K562 (cell line): ENCODE data around the gene LOXL3. TPM values are rescaled to one million over a fixed set of nuclear protein-coding genes. Genes with fewer than 3 reads are reported as not detected.

Experiments used
- ATAC-seq: fragments of 200-7000 bp; cut with Tn5 transposase; 3 replicates; pipeline ENCODE4 v1.9.1; 2020; ENCODE audit warnings: moderate library complexity
- BruUV-seq: library from RNA; stranded (reverse); fragments of 400-500 nt; replicated peaks from 2 replicates; lab custom pipeline; 2021; lab: Mats Ljungman, UMichigan
- CTCF ChIA-PET: fragments of 300-600 bp; formaldehyde crosslinking; extraction: SDS; loops from one replicate; lab custom pipeline; 2021; ENCODE audit warnings: low intra/inter-chr PET ratio; lab: Yijun Ruan, JAX
- POLR2A ChIA-PET: fragments of 300-600, 350-650 bp; sonication (Branson Sonifier 250); formaldehyde crosslinking; extraction: SDS; loops from one replicate; lab custom pipeline; 2021; ENCODE audit warnings: antibody characterized with exemption, inconsistent platforms; lab: Yijun Ruan, JAX
- DNase-seq, 4 experiments: peaks; one replicate each; pipeline versions ENCODE4 v3.0.0 to v3.0.0-alpha.2; 2011 to 2018; ENCODE audit warnings: low spot score in 3 of 4, mixed read lengths in 3 of 4; ENCODE audit errors: extremely low read depth in 1 of 4
- FAIRE-seq: peaks from 2 replicates; lab custom pipeline; 2011; peaks lifted over from hg19 to GRCh38; lab: Jason Lieb, UNC
- H2AFZ ChIP-seq: 2 replicates; pipeline ENCODE4 v1.6.0; 2011; ENCODE audit warnings: low read depth, low read length, control low read depth, inconsistent platforms
- H3K27ac ChIP-seq: fragments of 200-600 bp; 3 replicates; pipeline ENCODE4 v1.8.0; 2011; ENCODE audit warnings: low read depth, mild to moderate bottlenecking, control low read depth, inconsistent platforms, low read length, moderate library complexity, mixed read lengths; ENCODE audit errors: extremely low read depth
- H3K27me3 ChIP-seq, 2 experiments: fragments of 300-600 bp in 1 of 2; 2 replicates in 1 of 2; 3 replicates in 1 of 2; pipeline versions ENCODE4 v1.6.0 to v1.8.0; 2011; ENCODE audit warnings: inconsistent platforms in 2 of 2, low read length in 2 of 2, mild to moderate bottlenecking in 1 of 2, mixed read lengths in 1 of 2, moderate library complexity in 1 of 2; ENCODE audit not compliant: control insufficient read depth in 2 of 2, insufficient read depth in 2 of 2
- H3K36me3 ChIP-seq: fragments of 300-600 bp; 3 replicates; pipeline ENCODE4 v1.8.0; 2011; ENCODE audit warnings: mild to moderate bottlenecking, low read length, inconsistent platforms; ENCODE audit not compliant: control insufficient read depth, insufficient read depth
- H3K4me1 ChIP-seq, 2 experiments: fragments of 200-600 bp in 1 of 2; replicated peaks in 1 of 2; 2 replicates in 1 of 2; 3 replicates in 1 of 2; pipeline versions ENCODE4 v1.5.1 to v1.8.0; 2011; ENCODE audit warnings: inconsistent platforms in 2 of 2, low read length in 2 of 2, mild to moderate bottlenecking in 1 of 2, mixed read lengths in 1 of 2, moderate library complexity in 1 of 2; ENCODE audit not compliant: control insufficient read depth in 2 of 2, insufficient read depth in 2 of 2
- H3K4me2 ChIP-seq: 2 replicates; pipeline ENCODE4 v1.6.1; 2011; ENCODE audit warnings: low read length, control low read depth, inconsistent platforms, mixed read lengths; ENCODE audit not compliant: insufficient read depth
- H3K4me3 ChIP-seq: fragments of 200-600 bp; sonication (generic), shearing (Covaris generic); 2 replicates; pipeline ENCODE4 v1.5.1; 2016; ENCODE audit warnings: control low read depth, inconsistent platforms
- H3K79me2 ChIP-seq: fragments of 200-600 bp; 3 replicates; pipeline ENCODE4 v1.8.0; 2011; ENCODE audit warnings: low read length, inconsistent platforms; ENCODE audit not compliant: control insufficient read depth, insufficient read depth
- H3K9ac ChIP-seq, 2 experiments: 2 replicates each; pipeline versions ENCODE4 v1.6.0 to v1.6.1; 2011; ENCODE audit warnings: low read depth in 2 of 2, low read length in 2 of 2, control low read depth in 1 of 2, inconsistent platforms in 1 of 2, mild to moderate bottlenecking in 1 of 2, mixed read lengths in 1 of 2; ENCODE audit not compliant: insufficient read depth in 1 of 2
- H3K9me1 ChIP-seq: one replicate; pipeline ENCODE4 v1.6.0; 2011; ENCODE audit warnings: inconsistent platforms, mild to moderate bottlenecking, low read length, moderate library complexity; ENCODE audit not compliant: control insufficient read depth, insufficient read depth
- H3K9me3 ChIP-seq: replicated peaks from 2 replicates; pipeline ENCODE4 v1.5.1; 2011; ENCODE audit warnings: low read depth, low read length, inconsistent platforms; ENCODE audit not compliant: control insufficient read depth, insufficient read depth
- H4K20me1 ChIP-seq: replicated peaks from 2 replicates; pipeline ENCODE4 v1.6.1; 2011; ENCODE audit warnings: low read length, inconsistent platforms, mixed read lengths; ENCODE audit not compliant: control insufficient read depth, insufficient read depth
- BRD4 ChIP-seq: fragments of 200-600 bp; sonication (generic); IDR thresholded peaks from 2 replicates; pipeline ENCODE4 v1.6.1; 2017; ENCODE audit warnings: inconsistent platforms
- CBX2 ChIP-seq: fragments of 200-600 bp; sonication (generic); IDR thresholded peaks from one replicate; pipeline ENCODE4 v1.6.1; 2012; ENCODE audit warnings: mild to moderate bottlenecking, low read length, inconsistent platforms; ENCODE audit not compliant: insufficient read depth, poor library complexity, severe bottlenecking
- CCNT2 ChIP-seq: IDR thresholded peaks from 2 replicates; pipeline ENCODE4 v1.6.1; 2011; ENCODE audit warnings: borderline replicate concordance, low read depth, mild to moderate bottlenecking, moderate library complexity, mixed read lengths, low read length; ENCODE audit not compliant: insufficient read length; ENCODE audit errors: extremely low read depth
- CSDE1 ChIP-seq, 2 experiments: fragments of 450-650 bp; IDR thresholded peaks; 2 replicates each; pipeline ENCODE4 v1.6.1; 2016; ENCODE audit warnings: mild to moderate bottlenecking in 1 of 2
- DACH1 ChIP-seq: fragments of 450-650 bp; IDR thresholded peaks from 2 replicates; pipeline ENCODE4 v1.6.1; 2018; ENCODE audit not compliant: partially characterized antibody
- EP300 ChIP-seq: IDR thresholded peaks from 2 replicates; pipeline ENCODE4 v1.6.1; 2012; ENCODE audit warnings: low read length, improper control_type of control experiment
- HNRNPH1 ChIP-seq: fragments of 200-400 bp; formaldehyde crosslinking; optimal IDR thresholded peaks from 2 replicates; pipeline ENCODE3; 2017; ENCODE audit warnings: low read depth, mild to moderate bottlenecking, low read length, moderate library complexity
- KDM4B ChIP-seq, 2 experiments: fragments of 450-650 bp in 1 of 2; sonication (generic) in 1 of 2; IDR thresholded peaks; 2 replicates each; pipeline ENCODE4 v1.6.1; 2016 to 2017; ENCODE audit warnings: borderline replicate concordance in 2 of 2, antibody characterized with exemption in 1 of 2, low read depth in 1 of 2, mild to moderate bottlenecking in 1 of 2
- KDM5B ChIP-seq: fragments of 200-600 bp; sonication (generic); IDR thresholded peaks from 2 replicates; pipeline ENCODE4 v1.6.1; 2012; ENCODE audit warnings: low read depth, mild to moderate bottlenecking, moderate library complexity, low read length, control low read depth, inconsistent platforms; ENCODE audit not compliant: insufficient replicate concordance
- LEF1 ChIP-seq: fragments of 450-650 bp; IDR thresholded peaks from 2 replicates; pipeline ENCODE4 v1.6.1; 2016; ENCODE audit warnings: mild to moderate bottlenecking
- NR4A1 ChIP-seq, 2 experiments: fragments of 250-450 bp in 1 of 2; fragments of 450-650 bp in 1 of 2; sonication (Bioruptor Pico) in 1 of 2; IDR thresholded peaks; 2 replicates each; pipeline versions ENCODE4 v1.4.0 to v1.6.1; 2016 to 2020; ENCODE audit warnings: mild to moderate bottlenecking in 2 of 2, missing compliant biosample characterization in 1 of 2, missing genetic modification characterization in 1 of 2, moderate library complexity in 1 of 2
- PHF8 ChIP-seq: fragments of 200-600 bp; sonication (generic); IDR thresholded peaks from 2 replicates; pipeline ENCODE4 v1.6.1; 2012; ENCODE audit warnings: mixed run types, mild to moderate bottlenecking, inconsistent platforms, low read length, moderate library complexity, borderline replicate concordance
- SUPT5H ChIP-seq: fragments of 450-650 bp; IDR thresholded peaks from 2 replicates; pipeline ENCODE4 v1.6.1; 2016
- TCF15 ChIP-seq: fragments of 250-450 bp; sonication (Bioruptor Pico); IDR thresholded peaks from 2 replicates; pipeline ENCODE4 v1.8.0; 2022; ENCODE audit warnings: moderate library complexity, mild to moderate bottlenecking, inconsistent platforms
- TCF7L2 ChIP-seq: fragments of 150-350 bp; IDR thresholded peaks from 2 replicates; pipeline ENCODE4 v1.6.1; 2016; ENCODE audit warnings: low read depth, mild to moderate bottlenecking, low read length, moderate library complexity
- THRAP3 ChIP-seq: fragments of 450-650 bp; IDR thresholded peaks from 2 replicates; pipeline ENCODE4 v1.6.1; 2016; ENCODE audit warnings: mild to moderate bottlenecking, inconsistent platforms, borderline replicate concordance
- ZNF239 ChIP-seq: fragments of 250-450 bp; sonication (Bioruptor Pico); IDR thresholded peaks from 2 replicates; pipeline ENCODE4 v1.4.0; 2020; ENCODE audit warnings: mild to moderate bottlenecking
- WGBS: fragments of 100-300 bp; shearing (Covaris generic); methylation state at CpG from one replicate; pipeline ENCODE4 v1.1.6; 2016; ENCODE audit warnings: low coverage, mixed read lengths; ENCODE audit not compliant: insufficient coverage; ENCODE audit errors: missing lambda C conversion rate; 5-methylcytosine and 5-hydroxymethylcytosine counted together
- in situ Hi-C: fragments of 300-500 bp; cut with MboI; formaldehyde crosslinking; loops from 4 replicates; pipeline ENCODE4 v1.15.0; 2018; ENCODE audit warnings: inconsistent platforms, mixed read lengths
- intact Hi-C: fragments of 100-400 bp; cut with micrococcal nuclease; formaldehyde crosslinking; loops from 2 replicates; pipeline ENCODE4 v1.14.2; 2022
- polyA plus RNA-seq, 8 experiments: library from polyadenylated mRNA; depleted of rRNA in 4 of 8; stranded (reverse) in 5 of 8; unstranded in 3 of 8; fragments of >200 nt; fragmentation: Nextera tagmentation in 2 of 8; fragmentation: Illumina TruSeq in 1 of 8; extraction: Ambion mirVana in 2 of 8; extraction: Trizol in 1 of 8; gene quantifications; 2 replicates each; pipeline versions ENCODE4 v1.2.1 to v1.2.3, GENCODE V29; 2011 to 2014; ENCODE audit warnings: inconsistent platforms in 1 of 8, missing spikeins in 1 of 8
- total RNA-seq, 7 experiments: library from RNA; depleted of rRNA in 6 of 7; stranded (reverse); fragments of >200 nt in 6 of 7; fragmentation: Illumina TruSeq in 2 of 7; extraction: Trizol in 2 of 7; gene quantifications; 2 replicates each; pipeline versions ENCODE4 v1.2.1 to v1.2.3, GENCODE V29; 2011 to 2021; ENCODE audit warnings: low replicate concordance in 1 of 7
- TF ChIP-seq, protein P1 (sequence below): sonication (generic); formaldehyde crosslinking; IDR thresholded peaks from 2 replicates; pipeline ENCODE4 v1.8.0; 2022; ENCODE audit warnings: missing genetic modification reagents, mild to moderate bottlenecking, moderate library complexity, borderline replicate concordance

The LOXL3 gene
- total and polyA plus RNA-seq, 9 of the 15 experiments (the other 6 are each of a cell fraction or from before 2014, with no cell fraction given), result 0.22 to 0.99 (median 0.31) TPM

DNA sequence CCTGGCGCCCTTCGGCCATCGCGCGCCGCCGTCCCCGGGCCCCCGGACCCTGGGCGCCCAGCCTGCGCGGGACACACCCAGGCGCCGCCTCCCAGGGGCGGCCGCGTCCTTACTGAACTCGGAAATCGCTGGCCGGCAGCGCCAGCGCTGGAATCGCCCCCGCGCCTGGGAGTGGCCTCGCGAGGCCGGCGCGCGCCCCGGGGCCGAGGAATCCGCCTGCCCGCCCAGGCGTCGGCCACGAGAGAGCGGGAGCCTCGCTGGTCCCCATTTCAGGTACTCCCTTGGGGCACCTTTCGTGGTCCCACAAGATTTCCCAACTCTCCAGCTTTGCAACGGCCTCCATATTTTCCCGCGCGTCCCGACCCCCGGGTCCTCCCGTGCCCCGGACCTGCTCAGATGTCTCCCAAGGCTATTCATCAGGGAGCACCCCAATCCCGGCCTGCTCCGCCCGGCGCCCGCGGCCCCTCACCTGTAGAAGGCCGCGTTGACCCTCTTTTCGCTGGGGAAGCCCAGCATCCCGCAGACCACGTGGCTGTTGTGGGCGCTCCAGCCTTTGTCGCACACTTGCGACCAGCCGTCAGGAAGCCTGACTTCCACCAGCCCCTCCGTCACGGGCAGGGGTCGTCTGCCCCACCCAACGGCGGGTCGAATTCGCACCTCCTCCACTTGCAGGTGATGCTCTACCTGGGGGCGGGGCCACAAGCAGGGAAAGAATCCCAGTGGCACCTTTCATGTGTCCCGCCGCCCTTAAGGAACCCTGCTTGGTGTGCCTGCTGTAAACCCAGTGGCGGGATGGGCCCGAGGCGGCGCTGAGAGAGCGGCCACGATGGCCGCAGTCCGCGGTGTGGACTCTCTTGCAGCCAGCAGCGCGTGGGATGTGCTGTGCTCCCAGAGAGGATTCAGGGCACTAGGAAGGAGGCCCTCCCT lies 4.6 kb downstream of the LOXL3 start (continued):
- TF ChIP-seq HNRNPH1 (no peak), ZNF239 (CRISPR knock-in tag) (no peak), DACH1 (no peak), CCNT2 (peak; percentile 90), TCF7L2 (no peak), CSDE1 (IDR thresholded peaks at IDR 0.05) (no peak), NR4A1 (CRISPR knock-in tag; IDR thresholded peaks at IDR 0.05) (no peak), NR4A1 (tag; IDR thresholded peaks at IDR 0.05) (0 out of 2 replicates have a peak, but pooled peaks have one; percentile 32)

- CTCF ChIA-PET, result no interaction called here
- no peak for FAIRE-seq
- 17% methylated on average over 26 of the region's 26 CpGs for WGBS
- H3K4me1 ChIP-seq, result peaks cover 22 to 40% of the 10 kb centered on the region in 2 experiments
- no peaks in the 10 kb centered on the region for H3K36me3 ChIP-seq
- no peaks in the 10 kb centered on the region for H3K9me1 ChIP-seq
- no peaks in the 10 kb centered on the region for H3K9me3 ChIP-seq
- in situ Hi-C loops (no loop called here), intact Hi-C loops (no loop called here)
- no peaks in the 10 kb centered on the region for H4K20me1 ChIP-seq
- peak overlapping the region; percentile 81 for H2AFZ ChIP-seq
- H3K9ac ChIP-seq, result peak overlapping the region; percentile 65 to 93
- DNase-seq, result peak in 2 of 4 experiments; percentile 32 to 38
- peak; percentile 26; the same call in 2 of the 3 replicates for ATAC-seq
- peak overlapping the region; percentile 63; the same call in 2 of the 3 replicates for H3K27ac ChIP-seq
- BruUV-seq, result no TSS peak
- H3K79me2 ChIP-seq, result peaks cover 1% of the 10 kb centered on the region; the same call in 1 of the 3 replicates
- peak overlapping the region; percentile 77 for H3K4me2 ChIP-seq
- peak overlapping the region; percentile 46 for H3K4me3 ChIP-seq
- POLR2A ChIA-PET, result interaction anchor here (0.7 to 0.8 kb wide), 2 partner anchors 12 to 41 kb away, joined by 3 read pairs; partner anchors contain the start of gene PCGF1
- H3K27me3 ChIP-seq, result no peaks in the 10 kb centered on the region
- TF ChIP-seq TCF15 (CRISPR knock-in tag), result no peak
- TF ChIP-seq LEF1, result peak; percentile 53; the same call in 1 of the 2 replicates
- TF ChIP-seq, protein P1, sequence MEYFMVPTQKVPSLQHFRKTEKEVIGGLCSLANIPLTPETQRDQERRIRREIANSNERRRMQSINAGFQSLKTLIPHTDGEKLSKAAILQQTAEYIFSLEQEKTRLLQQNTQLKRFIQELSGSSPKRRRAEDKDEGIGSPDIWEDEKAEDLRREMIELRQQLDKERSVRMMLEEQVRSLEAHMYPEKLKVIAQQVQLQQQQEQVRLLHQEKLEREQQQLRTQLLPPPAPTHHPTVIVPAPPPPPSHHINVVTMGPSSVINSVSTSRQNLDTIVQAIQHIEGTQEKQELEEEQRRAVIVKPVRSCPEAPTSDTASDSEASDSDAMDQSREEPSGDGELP (CRISPR knock-in tag), result peak; percentile 7; the same call in 1 of the 2 replicates
- 0 out of 2 replicates have a peak, but pooled peaks have one; percentile 53 for TF ChIP-seq BRD4
- TF ChIP-seq CBX2, result no peak
- no peak for TF ChIP-seq KDM5B
- no peak for TF ChIP-seq SUPT5H
- TF ChIP-seq EP300, result no peak
- peak; percentile 71; the same call in 1 of the 2 replicates for TF ChIP-seq PHF8
- no peak for TF ChIP-seq THRAP3
- 0 out of 4 replicates have a peak, but pooled peaks of 1 of the 2 experiments have one; percentile 9 for TF ChIP-seq KDM4B (IDR thresholded peaks at IDR 0.05; ENCODE audit: borderline replicate concordance in 2 of 2, low read depth in 1 of 2)
These were observed 5.3 kb downstream of the LOXL3 start for GRCh38 chr2:74548285-74548899.
